HG03571 (cell line): ENCODE data around the gene TRAPPC11.
"Not testable (repeated sequence)": the region's sequence is repeated elsewhere in the genome, so short reads cannot be mapped to it uniquely, and the experiment has no call there.

Experiments
- ATAC-seq: cut with Tn5 transposase; IDR thresholded peaks from one replicate; pipeline ENCODE4 v1.9.1; 2021; ENCODE audit not compliant: unreplicated experiment

The TRAPPC11 gene

GRCh38 chr4:183659029-183659871, at the start of gene TRAPPC11, which contains the start of gene RWDD4:
TRAPPC11 (plus strand) TSS chr4:183659293; CDS start chr4:183663868, 4,575 bp downstream.
RWDD4 (minus strand) TSS chr4:183659185; CDS start chr4:183658952, 233 bp downstream.
- ATAC-seq = peak; percentile 99

- no peak for ATAC-seq
Observed at GRCh38 chr4:183610033-183610432, 49.1 kb upstream of the TRAPPC11 start.

- no peak for ATAC-seq
Observed at GRCh38 chr4:183610613-183611012, 48.5 kb upstream of the TRAPPC11 start.

- ATAC-seq = no peak
Observed at GRCh38 chr4:183611210-183611830, 47.8 kb upstream of the TRAPPC11 start.

GRCh38 chr4:183612329-183613250, 46.5 kb upstream of the TRAPPC11 start:
- ATAC-seq = no peak

GRCh38 chr4:183617075-183617474, 42.0 kb upstream of the TRAPPC11 start:
- no peak for ATAC-seq

GRCh38 chr4:183618681-183619080, 40.4 kb upstream of the TRAPPC11 start:
- no peak for ATAC-seq

- no peak for ATAC-seq
Observed at GRCh38 chr4:183620421-183620820, 38.7 kb upstream of the TRAPPC11 start.

- ATAC-seq = no peak
Observed at GRCh38 chr4:183621875-183622274, 37.2 kb upstream of the TRAPPC11 start.

GRCh38 chr4:183624548-183624947, 34.5 kb upstream of the TRAPPC11 start:
- ATAC-seq = no peak

GRCh38 chr4:183626168-183626567, 32.9 kb upstream of the TRAPPC11 start:
- no peak for ATAC-seq

GRCh38 chr4:183627286-183627685, 31.8 kb upstream of the TRAPPC11 start:
- ATAC-seq = not testable (repeated sequence)

- ATAC-seq = no peak
Observed at GRCh38 chr4:183627979-183628588, 31.0 kb upstream of the TRAPPC11 start.

- ATAC-seq = no peak
Observed at GRCh38 chr4:183631577-183632198, 27.4 kb upstream of the TRAPPC11 start.

GRCh38 chr4:183632689-183633088, 26.4 kb upstream of the TRAPPC11 start:
- no peak for ATAC-seq

- no peak for ATAC-seq
Observed at GRCh38 chr4:183633476-183634400, 25.4 kb upstream of the TRAPPC11 start.

GRCh38 chr4:183635321-183635720, 23.8 kb upstream of the TRAPPC11 start:
- ATAC-seq = no peak

GRCh38 chr4:183635741-183636140, 23.4 kb upstream of the TRAPPC11 start:
- ATAC-seq = no peak

- ATAC-seq = no peak
Observed at GRCh38 chr4:183636503-183636902, 22.6 kb upstream of the TRAPPC11 start.
